ENCODE measurements around the gene ZNF446. TPM values are rescaled to one million over a fixed set of nuclear protein-coding genes. Genes with fewer than 3 reads are reported as not detected.

The ZNF446 gene
- total RNA-seq, 1 donor: 7.3 TPM

GRCh38 chr19:58515259-58515658 is 39.1 kb downstream of the ZNF446 start:
- TF ChIP-seq, protein P1, sequence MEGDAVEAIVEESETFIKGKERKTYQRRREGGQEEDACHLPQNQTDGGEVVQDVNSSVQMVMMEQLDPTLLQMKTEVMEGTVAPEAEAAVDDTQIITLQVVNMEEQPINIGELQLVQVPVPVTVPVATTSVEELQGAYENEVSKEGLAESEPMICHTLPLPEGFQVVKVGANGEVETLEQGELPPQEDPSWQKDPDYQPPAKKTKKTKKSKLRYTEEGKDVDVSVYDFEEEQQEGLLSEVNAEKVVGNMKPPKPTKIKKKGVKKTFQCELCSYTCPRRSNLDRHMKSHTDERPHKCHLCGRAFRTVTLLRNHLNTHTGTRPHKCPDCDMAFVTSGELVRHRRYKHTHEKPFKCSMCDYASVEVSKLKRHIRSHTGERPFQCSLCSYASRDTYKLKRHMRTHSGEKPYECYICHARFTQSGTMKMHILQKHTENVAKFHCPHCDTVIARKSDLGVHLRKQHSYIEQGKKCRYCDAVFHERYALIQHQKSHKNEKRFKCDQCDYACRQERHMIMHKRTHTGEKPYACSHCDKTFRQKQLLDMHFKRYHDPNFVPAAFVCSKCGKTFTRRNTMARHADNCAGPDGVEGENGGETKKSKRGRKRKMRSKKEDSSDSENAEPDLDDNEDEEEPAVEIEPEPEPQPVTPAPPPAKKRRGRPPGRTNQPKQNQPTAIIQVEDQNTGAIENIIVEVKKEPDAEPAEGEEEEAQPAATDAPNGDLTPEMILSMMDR (IDR thresholded peaks at IDR 0.05; ENCODE audit: insufficient read depth, low read depth, low read length): no peak
- no peak overlapping the region for H3K4me3 ChIP-seq (ENCODE audit: low read depth, low read length)
- no peak for DNase-seq (ENCODE audit: low read depth)

GRCh38 chr19:58516246-58516836 is 40.2 kb downstream of the ZNF446 start:
- TF ChIP-seq, protein P1 (IDR thresholded peaks at IDR 0.05; ENCODE audit: insufficient read depth, low read depth, low read length): no peak
- no peak overlapping the region for H3K4me3 ChIP-seq (ENCODE audit: low read depth, low read length)
- DNase-seq (ENCODE audit: low read depth): no peak

- TF ChIP-seq, protein P1 (IDR thresholded peaks at IDR 0.05; ENCODE audit: insufficient read depth, low read depth, low read length): no peak
- no peak overlapping the region for H3K4me3 ChIP-seq (ENCODE audit: low read depth, low read length)
- DNase-seq (ENCODE audit: low read depth): no peak
These were observed 41.0 kb downstream of the ZNF446 start for GRCh38 chr19:58516964-58517833.

DNA sequence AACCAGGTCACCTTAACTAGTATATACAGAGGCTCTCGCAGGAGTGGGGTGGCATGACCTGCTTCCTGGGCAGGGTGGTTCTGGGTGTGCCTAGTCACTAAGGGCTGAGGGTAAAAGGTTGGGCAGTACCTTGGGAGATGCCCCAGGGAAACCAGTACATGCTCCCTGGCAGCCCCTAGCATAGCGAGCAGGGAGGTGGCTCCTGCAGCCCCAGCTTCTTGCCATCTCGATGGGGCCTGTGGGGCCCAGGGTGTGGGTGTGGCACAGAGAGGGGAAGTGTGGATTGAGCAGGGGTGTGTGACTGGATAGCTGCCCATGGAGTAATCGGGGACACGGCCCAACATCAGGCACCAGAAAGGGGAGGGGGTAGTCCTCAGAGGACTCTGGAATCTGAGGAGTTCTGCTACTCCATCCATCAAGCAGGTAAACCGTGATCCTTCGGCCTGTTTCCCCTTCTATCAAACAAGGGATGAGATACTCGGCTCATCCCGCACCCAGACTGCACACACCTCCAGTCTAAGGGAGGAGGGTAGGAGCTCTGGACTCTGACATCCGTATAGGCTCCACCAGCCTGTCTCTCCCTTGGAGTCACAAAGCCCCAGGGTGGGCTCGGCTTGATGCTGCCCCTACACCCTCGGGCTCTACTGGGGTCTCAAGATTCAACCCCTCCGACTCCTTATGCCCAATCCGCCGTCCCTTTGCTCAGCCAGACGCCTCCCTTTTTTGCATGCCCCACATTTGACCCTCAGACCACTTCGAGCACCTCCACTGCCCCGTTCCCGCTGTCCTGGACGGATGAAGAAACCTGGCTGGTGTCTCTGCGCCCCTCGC is 42.3 kb downstream of the ZNF446 start:
- H3K4me3 ChIP-seq (ENCODE audit: low read depth, low read length): peak overlapping the region; percentile 85
- TF ChIP-seq, protein P1 (IDR thresholded peaks at IDR 0.05; ENCODE audit: insufficient read depth, low read depth, low read length): no peak
- no peak for DNase-seq (ENCODE audit: low read depth)

DNA sequence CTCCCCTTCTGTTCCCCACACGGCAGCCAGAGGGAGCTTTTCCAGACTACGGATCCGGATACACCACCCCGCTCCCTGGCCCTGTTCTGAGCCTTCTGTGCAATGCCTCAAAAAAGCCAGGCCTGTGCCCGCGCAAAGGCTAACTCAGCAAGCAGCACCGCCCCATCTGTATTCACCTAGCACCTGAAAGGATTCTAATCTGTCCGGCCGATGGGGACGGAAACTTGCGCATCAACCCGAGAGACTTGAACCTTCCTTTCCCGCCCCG is 42.9 kb downstream of the ZNF446 start:
- TF ChIP-seq, protein P1 (IDR thresholded peaks at IDR 0.05; ENCODE audit: insufficient read depth, low read depth, low read length): peak; percentile 80
- peak; percentile 79 for DNase-seq (ENCODE audit: low read depth)

GRCh38 chr19:58519355-58520256 is 43.5 kb downstream of the ZNF446 start, which contains the start of gene ZBTB45:
ZBTB45 (minus strand) TSS chr19:58519810; CDS start chr19:58517673, 2,137 bp downstream.
- H3K4me3 ChIP-seq (ENCODE audit: low read depth, low read length): peak within 1 kb of the TSS; percentile 85
- TF ChIP-seq, protein P1 (IDR thresholded peaks at IDR 0.05; ENCODE audit: insufficient read depth, low read depth, low read length): peak; percentile 79
- peak; percentile 97 for DNase-seq (ENCODE audit: low read depth)

More for the DNA sequence above, 42.9 kb downstream of the ZNF446 start:
- H3K4me3 ChIP-seq (ENCODE audit: low read depth, low read length): peak overlapping the region; percentile 85
